ENCODE data around the gene GPR132. TPM values are rescaled to one million over a fixed set of nuclear protein-coding genes. Genes with fewer than 3 reads are reported as not detected.
A peak's percentile ranks its signal among the peaks of the same experiment; 100 is the strongest.
"Not testable (repeated sequence)": the region's sequence is repeated elsewhere in the genome, so short reads cannot be mapped to it uniquely, and the experiment has no call there.

Gene GPR132
- total RNA-seq, 2 donors from 2014 or later, result 38.2 to 49.6 TPM

DNA sequence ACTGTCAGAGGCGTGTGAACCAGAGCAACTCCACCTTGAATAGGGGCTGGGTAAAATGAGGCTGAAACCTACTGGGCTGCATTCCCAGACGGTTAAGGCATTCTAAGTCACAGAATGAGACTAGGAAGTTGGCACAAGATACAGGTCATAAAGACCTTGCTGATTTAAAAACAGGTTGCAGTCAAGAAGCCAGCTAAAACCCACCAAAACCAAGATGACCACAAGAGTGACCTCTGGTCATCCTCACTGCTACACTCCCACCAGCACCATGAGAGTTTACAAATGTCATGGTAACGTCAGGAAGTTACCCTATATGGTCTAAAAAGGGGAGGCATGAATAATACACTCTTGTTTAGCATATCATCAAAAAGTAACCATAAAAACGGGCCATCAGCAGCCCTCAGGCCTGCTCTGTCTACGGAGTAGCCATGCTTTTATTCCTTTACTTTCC, 32.8 kb downstream of the GPR132 start:
- not testable (repeated sequence) for H3K4me3 Mint-ChIP-seq; DNase-seq; H3K9me3 Mint-ChIP-seq; H3K27ac Mint-ChIP-seq; ATAC-seq (replicated peaks in 1 of 2); H3K27me3 Mint-ChIP-seq (ENCODE audit: low read depth); H3K36me3 Mint-ChIP-seq (ENCODE audit: insufficient read depth in 2 of 2)
- peaks cover 14% of the 10 kb centered on the region for H3K4me1 Mint-ChIP-seq (ENCODE audit: low read depth)

DNA sequence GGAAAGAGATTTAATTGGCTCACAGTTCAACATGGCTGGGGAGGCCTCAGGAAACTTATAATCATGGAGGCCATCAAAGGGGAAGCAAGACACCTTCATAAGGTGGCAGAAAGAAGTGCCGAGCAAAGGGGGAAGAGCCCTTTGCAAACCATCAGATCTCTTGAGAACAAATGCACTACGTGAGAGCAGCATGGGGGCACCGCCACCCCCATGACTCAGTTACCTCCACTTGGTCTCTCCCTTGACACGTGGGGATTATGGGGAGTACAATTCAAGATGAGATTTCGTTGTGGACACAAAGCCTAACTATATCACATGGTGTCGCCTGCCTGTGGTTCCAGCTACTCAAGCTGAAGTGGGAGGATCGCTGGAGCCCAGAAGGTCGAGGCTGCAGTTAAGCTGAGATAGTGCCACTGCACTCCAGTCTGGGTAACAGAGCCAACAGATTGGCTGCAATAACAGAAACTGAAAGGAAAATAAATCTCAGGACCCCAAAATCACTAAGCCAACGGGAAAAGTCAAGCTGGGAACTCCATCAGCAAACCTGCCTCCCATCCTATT, 34.3 kb downstream of the GPR132 start:
- ATAC-seq (replicated peaks in 1 of 2) (no peak), DNase-seq (no peak)
- H3K27me3 Mint-ChIP-seq (ENCODE audit: low read depth), result peaks cover 10% of the 10 kb centered on the region
- no peak overlapping the region for H3K27ac Mint-ChIP-seq
- no peak overlapping the region for H3K4me3 Mint-ChIP-seq
- peaks cover 26% of the 10 kb centered on the region for H3K4me1 Mint-ChIP-seq (ENCODE audit: low read depth)
- peaks cover 5 to 6% of the 10 kb centered on the region in 2 donors for H3K36me3 Mint-ChIP-seq (ENCODE audit: insufficient read depth in 2 of 2)
- H3K9me3 Mint-ChIP-seq, result peaks cover 2 to 3% of the 10 kb centered on the region in 2 donors

DNA sequence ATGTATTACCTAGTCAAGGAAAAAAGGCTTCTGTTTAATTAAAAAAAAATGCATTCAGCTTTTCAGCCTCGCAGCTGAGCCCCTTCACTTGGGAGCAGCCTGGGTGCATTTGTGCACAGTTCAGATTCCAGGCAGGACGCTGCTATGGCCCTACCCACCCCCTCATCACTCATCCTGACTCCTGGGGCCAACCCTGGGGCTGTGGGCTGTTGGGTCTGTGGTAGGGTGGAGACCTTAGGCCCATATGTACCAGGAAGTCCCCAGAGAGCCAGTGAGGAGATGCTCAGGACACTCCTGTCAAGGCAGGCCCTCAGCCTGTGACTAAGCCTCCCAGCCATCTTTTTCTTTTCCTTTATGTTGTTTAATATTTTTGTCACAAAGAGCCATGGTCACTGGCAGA, 35.0 kb downstream of the GPR132 start:
- Mint-ChIP-seq H3K4me3 (no peak overlapping the region), H3K9me3 (peaks cover 2 to 3% of the 10 kb centered on the region in 2 donors), H3K27me3 (ENCODE audit: low read depth) (peaks cover 10% of the 10 kb centered on the region), H3K4me1 (ENCODE audit: low read depth) (peaks cover 33% of the 10 kb centered on the region), H3K27ac (no peak overlapping the region), H3K36me3 (ENCODE audit: insufficient read depth in 2 of 2) (peaks cover 5 to 6% of the 10 kb centered on the region in 2 donors)
- DNase-seq, result no peak
- ATAC-seq (replicated peaks in 1 of 2), result no peak

DNA sequence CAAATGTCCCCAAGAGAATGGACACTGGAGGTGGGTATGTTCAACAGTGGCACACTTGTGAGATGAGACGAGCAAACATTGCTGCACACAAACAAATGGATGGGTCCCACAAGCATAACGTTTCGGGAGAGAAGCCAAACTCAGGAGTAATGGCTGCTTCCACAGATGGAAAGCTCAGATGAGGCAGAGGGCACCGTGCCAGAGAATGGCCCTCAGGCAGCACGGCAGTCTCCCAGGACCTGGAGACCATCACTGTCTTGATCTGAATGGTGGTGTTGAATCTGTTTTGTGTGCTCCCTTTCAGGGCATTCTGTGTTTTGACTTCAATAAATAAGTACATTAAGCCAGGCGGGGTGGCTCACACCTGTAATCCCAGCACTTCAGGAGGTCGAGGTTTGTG, 35.8 kb downstream of the GPR132 start:
- ATAC-seq (replicated peaks in 1 of 2) (no peak), DNase-seq (no peak)
- no peak overlapping the region for H3K27ac Mint-ChIP-seq
- H3K36me3 Mint-ChIP-seq (ENCODE audit: insufficient read depth in 2 of 2), result peaks cover 5 to 6% of the 10 kb centered on the region in 2 donors
- H3K4me1 Mint-ChIP-seq (ENCODE audit: low read depth), result peaks cover 39% of the 10 kb centered on the region
- H3K27me3 Mint-ChIP-seq (ENCODE audit: low read depth), result peaks cover 10% of the 10 kb centered on the region
- no peak overlapping the region for H3K4me3 Mint-ChIP-seq
- H3K9me3 Mint-ChIP-seq, result peaks cover 2 to 3% of the 10 kb centered on the region in 2 donors

DNA sequence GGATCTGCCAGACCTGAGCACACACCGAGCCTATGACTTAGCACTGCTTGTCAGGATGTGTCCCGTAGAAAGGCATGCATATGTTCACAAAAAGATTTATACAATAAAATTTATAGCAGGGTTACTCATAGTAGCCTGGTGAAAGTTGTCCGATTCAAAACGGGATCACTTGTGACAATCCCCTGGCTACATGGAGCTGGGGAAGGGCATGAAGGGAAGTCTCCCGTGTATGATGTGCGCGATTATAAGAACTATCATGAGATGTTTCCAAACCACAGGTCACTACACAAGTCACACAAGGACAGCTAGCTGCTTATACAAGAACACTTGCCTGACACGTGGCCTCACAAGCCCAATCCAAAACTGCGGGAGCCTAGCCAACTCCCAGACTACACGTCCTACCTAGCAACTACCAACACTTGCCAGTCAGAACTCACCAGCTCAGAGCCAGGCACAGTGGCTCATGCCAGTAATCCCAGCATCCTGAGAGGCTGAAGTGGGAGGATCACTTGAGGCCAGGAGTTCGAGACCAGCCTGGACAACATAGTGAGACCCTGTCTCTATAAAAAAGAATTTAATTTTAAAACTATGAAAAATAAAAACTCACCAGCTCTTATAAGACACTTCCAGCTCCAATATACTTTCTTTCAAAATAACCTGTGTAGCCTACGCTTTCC, 36.8 kb downstream of the GPR132 start:
- no peak overlapping the region for H3K27ac Mint-ChIP-seq
- H3K9me3 Mint-ChIP-seq, result peaks cover 0 to 3% of the 10 kb centered on the region in 2 donors

DNA sequence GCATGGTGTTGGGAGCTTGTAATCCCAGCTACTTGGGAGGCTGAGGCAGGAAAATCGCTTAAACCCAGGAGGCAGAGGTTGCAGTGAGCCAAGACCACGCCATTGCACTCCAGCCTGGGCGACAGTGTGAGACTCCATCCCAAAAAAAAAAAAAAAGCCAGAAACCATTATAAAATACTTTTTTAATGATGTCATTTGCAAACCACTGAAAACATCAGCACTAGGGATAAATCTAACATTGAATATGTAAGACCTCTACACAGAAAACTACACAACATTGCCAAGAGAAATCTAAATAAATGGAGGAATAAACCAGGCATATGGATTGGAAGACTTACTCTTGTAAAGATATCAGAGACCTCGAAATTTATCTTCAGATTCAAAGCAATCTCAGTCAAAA, 37.5 kb downstream of the GPR132 start:
- not testable (repeated sequence) for H3K27ac Mint-ChIP-seq; H3K36me3 Mint-ChIP-seq (ENCODE audit: insufficient read depth in 2 of 2); H3K4me3 Mint-ChIP-seq; H3K9me3 Mint-ChIP-seq; ATAC-seq (replicated peaks in 1 of 2); H3K27me3 Mint-ChIP-seq (ENCODE audit: low read depth); DNase-seq
- H3K4me1 Mint-ChIP-seq (ENCODE audit: low read depth), result peaks cover 42% of the 10 kb centered on the region

More for the DNA sequence above, 36.8 kb downstream of the GPR132 start:
- DNase-seq (no peak), ATAC-seq (replicated peaks in 1 of 2) (no peak)
- Mint-ChIP-seq H3K4me1 (ENCODE audit: low read depth) (peaks cover 41% of the 10 kb centered on the region), H3K4me3 (no peak overlapping the region), H3K36me3 (ENCODE audit: insufficient read depth in 2 of 2) (peaks cover 3 to 4% of the 10 kb centered on the region in 2 donors), H3K27me3 (ENCODE audit: low read depth) (peaks cover 1% of the 10 kb centered on the region)

DNA sequence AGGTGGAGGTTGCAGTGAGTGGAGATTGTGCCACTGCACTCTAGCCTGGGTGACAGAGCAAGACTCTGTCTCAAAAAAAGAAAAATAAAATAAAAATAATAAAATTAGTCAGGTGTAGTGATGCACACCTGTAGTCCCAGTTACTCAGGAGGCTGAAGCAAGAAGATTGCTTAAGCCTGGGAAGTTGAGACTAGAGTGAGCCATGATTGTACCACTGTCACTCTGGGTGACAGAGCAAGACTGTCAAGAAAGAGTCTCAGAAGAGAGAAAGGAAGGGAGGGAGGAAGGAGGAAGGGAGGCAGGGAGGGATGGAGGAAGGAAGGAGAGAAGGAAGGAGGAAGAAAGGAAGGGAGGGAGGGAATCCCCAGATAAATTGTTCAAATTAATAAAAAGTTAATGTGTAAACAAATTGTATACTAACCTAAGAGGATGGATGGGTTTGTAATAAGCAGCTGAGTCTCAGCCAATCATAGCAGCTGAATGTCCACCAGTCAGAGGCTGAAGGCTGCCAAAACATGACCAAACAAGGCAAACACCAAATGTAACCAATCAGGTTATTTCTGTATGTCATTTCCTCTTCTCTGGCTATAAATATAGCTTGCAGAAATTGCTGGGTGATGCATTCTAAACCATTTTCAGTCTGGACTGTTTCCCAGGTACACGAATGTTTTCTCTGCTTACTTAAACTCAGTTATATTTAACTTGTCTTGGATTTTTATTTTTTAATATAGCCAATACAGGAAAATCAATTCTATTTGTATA, 38.2 kb downstream of the GPR132 start:
- Mint-ChIP-seq H3K27me3 (ENCODE audit: low read depth) (no peaks in the 10 kb centered on the region), H3K27ac (peak overlapping the region; percentile 70), H3K36me3 (ENCODE audit: insufficient read depth in 2 of 2) (peaks cover 3 to 4% of the 10 kb centered on the region in 2 donors), H3K4me1 (ENCODE audit: low read depth) (peaks cover 48% of the 10 kb centered on the region), H3K9me3 (peaks cover 0 to 3% of the 10 kb centered on the region in 2 donors), H3K4me3 (peak overlapping the region; percentile 53 to 78)
- DNase-seq, result no peak
- ATAC-seq (replicated peaks in 1 of 2), result no peak

DNA sequence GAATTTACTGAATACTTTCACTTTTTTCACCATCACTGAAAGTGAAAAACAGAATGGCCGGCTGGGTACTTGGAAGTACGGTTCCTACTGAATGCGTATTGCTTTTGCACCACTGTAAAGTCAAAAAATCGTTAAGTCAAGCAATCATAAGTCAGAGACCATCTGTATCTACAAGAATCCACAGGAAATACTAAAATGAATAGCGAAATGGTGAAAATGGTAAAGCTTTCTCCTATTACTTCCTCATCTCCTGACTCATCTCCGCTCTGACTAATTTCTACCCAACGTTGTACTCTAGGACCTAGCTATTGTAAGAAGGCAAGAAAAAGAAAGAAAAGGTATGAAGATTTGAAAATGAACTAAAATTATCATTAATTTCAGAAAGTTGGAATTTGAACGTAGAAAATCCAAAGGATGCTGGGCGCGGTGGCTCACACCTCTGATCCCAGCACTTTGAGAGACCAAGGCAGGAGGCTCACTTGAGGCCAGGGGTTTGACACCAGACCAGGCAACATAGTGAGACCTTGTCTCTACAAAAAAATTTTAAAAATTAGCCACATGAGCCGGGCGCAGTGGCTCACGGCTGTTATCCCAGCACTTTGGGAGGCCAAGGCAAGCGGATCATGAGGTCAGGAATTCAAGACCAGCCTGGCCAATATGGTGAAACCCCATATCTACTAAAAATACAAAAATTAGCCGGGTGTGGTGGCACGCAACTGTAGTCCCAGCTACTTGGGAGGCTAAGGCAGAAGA, 39.0 kb downstream of the GPR132 start:
- DNase-seq (peak; percentile 39 to 51), ATAC-seq (replicated peaks in 1 of 2) (peak; percentile 57)
- peaks cover 54% of the 10 kb centered on the region for H3K4me1 Mint-ChIP-seq (ENCODE audit: low read depth)
- H3K36me3 Mint-ChIP-seq (ENCODE audit: insufficient read depth in 2 of 2), result peaks cover 4 to 6% of the 10 kb centered on the region in 2 donors
- H3K9me3 Mint-ChIP-seq, result peaks cover 0 to 3% of the 10 kb centered on the region in 2 donors
- peak overlapping the region; percentile 95 for H3K27ac Mint-ChIP-seq
- no peaks in the 10 kb centered on the region for H3K27me3 Mint-ChIP-seq (ENCODE audit: low read depth)
- H3K4me3 Mint-ChIP-seq, result peak overlapping the region; percentile 53 to 78

DNA sequence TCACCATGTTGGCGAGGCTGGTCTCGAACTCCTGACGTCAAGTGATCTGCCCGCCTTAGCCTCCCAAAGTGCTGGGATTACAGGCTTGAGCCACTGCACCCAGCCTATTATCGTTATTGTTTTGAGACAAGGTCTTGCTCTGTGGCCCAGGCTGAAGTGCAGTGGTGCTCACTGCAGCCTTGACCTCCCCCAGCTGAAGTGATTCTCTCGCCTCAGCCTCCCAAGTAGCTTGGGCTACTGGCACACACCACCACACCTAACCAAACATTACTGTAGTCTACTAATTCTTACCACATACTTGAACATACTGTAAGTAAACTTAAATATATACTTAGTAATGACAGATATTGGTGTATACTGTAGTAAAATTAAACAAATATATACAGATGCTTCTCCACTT, 39.8 kb downstream of the GPR132 start:
- peaks cover 0 to 3% of the 10 kb centered on the region in 2 donors for H3K9me3 Mint-ChIP-seq
- peaks cover 54% of the 10 kb centered on the region for H3K4me1 Mint-ChIP-seq (ENCODE audit: low read depth)
- ATAC-seq (replicated peaks in 1 of 2) (no peak), DNase-seq (no peak)
- H3K4me3 Mint-ChIP-seq, result peak overlapping the region; percentile 53 to 78
- H3K27me3 Mint-ChIP-seq (ENCODE audit: low read depth), result no peaks in the 10 kb centered on the region
- peaks cover 4 to 6% of the 10 kb centered on the region in 2 donors for H3K36me3 Mint-ChIP-seq (ENCODE audit: insufficient read depth in 2 of 2)
- peak overlapping the region; percentile 95 for H3K27ac Mint-ChIP-seq

DNA sequence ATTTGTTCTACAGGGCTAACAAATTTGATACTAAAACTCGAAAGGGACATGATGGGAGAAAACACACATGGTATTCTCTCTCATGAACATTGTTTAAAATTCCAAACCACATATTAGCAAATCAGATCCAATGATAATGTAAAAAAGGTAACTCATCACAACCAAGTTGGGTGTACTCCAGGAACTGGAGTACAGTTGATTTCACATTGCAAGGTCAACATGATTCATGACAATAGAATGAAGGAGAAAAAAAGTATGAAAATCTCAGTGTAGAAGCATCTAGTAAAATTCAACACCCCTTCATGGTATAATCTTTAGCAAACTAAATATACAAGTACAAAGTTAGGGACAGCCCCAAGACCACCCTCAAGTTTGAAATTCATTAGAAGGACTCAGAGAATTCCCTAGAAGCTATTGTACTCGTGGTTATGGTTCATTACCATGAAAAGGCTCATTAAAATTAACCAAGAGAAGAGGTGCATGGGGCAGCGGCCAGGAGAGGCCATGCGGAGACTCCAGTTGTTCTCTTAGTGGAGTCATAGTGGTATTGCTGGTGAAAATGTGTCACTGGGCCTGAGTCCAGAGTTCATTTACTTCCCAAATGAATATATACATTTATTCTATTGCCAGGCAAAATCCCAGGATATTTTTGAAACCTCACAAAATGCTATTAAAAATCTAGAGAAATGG, 41.3 kb downstream of the GPR132 start:
- Mint-ChIP-seq H3K27me3 (ENCODE audit: low read depth) (no peaks in the 10 kb centered on the region), H3K27ac (peak overlapping the region; percentile 51), H3K4me3 (peak overlapping the region in 1 of 2 donors; percentile 59), H3K4me1 (ENCODE audit: low read depth) (peaks cover 64% of the 10 kb centered on the region), H3K36me3 (ENCODE audit: insufficient read depth in 2 of 2) (peaks cover 7% of the 10 kb centered on the region in 2 donors), H3K9me3 (peaks cover 0 to 3% of the 10 kb centered on the region in 2 donors)
- no peak for ATAC-seq (replicated peaks in 1 of 2)
- no peak for DNase-seq

DNA sequence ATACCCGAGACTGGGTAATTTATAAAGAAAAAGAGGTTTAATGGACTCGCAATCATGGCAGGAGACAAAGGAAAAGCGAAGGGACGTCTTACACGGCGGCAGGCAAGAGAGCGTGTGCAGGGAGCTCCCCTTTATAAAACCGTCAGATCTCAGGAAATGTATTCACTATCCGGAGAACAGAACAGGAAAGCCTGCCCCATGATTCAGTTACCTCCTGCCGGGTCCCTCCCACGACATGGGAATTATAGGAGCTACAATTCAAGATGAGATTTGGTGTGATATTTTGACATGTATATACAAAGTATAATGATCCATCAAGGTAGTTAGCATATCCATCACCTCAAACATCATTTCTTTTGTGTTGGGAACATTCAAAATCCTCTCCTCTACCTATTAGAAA, 42.1 kb downstream of the GPR132 start:
- no peak for ATAC-seq (replicated peaks in 1 of 2)
- Mint-ChIP-seq H3K9me3 (peaks cover 0 to 3% of the 10 kb centered on the region in 2 donors), H3K4me1 (ENCODE audit: low read depth) (peaks cover 72% of the 10 kb centered on the region), H3K36me3 (ENCODE audit: insufficient read depth in 2 of 2) (peaks cover 8 to 10% of the 10 kb centered on the region in 2 donors), H3K27me3 (ENCODE audit: low read depth) (no peaks in the 10 kb centered on the region), H3K4me3 (peak overlapping the region in 1 of 2 donors; percentile 98), H3K27ac (peak overlapping the region; percentile 55)
- no peak for DNase-seq

DNA sequence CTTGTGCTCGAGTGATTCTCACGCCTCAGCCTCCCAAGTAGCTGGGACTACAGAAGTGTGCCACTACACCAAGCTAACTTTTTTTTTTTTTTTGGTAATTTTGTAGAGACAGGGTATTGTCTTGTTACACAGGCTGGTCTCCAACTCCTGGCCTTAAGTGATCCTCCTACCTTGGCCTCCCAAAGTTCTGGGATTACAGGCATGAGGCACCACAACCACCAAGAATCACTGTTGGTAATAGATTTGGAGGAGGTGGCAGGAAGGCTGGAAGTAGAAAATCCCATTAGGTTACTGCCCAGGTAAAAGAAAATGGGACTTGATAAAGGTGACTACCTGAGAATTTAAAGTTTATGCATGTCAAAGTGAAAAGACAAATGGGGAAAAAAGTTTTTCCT, 43.0 kb downstream of the GPR132 start:
- DNase-seq (no peak), ATAC-seq (replicated peaks in 1 of 2) (no peak)
- Mint-ChIP-seq H3K27me3 (ENCODE audit: low read depth) (no peaks in the 10 kb centered on the region), H3K9me3 (peaks cover 0 to 3% of the 10 kb centered on the region in 2 donors), H3K4me1 (ENCODE audit: low read depth) (peaks cover 81% of the 10 kb centered on the region), H3K27ac (peak overlapping the region; percentile 61), H3K36me3 (ENCODE audit: insufficient read depth in 2 of 2) (peaks cover 8 to 11% of the 10 kb centered on the region in 2 donors), H3K4me3 (peak overlapping the region; percentile 98)
